HepG2 (cell line): ENCODE measurements around the gene OPRD1. TPM values are rescaled to one million over a fixed set of nuclear protein-coding genes. Genes with fewer than 3 reads are reported as not detected.

Experiments used
- ATAC-seq: fragments of 200-7000 bp; cut with Tn5 transposase; 3 replicates; pipeline ENCODE4 v1.9.1; 2020; ENCODE audit warnings: mild to moderate bottlenecking, moderate library complexity
- BruUV-seq: library from RNA; stranded (reverse); fragments of 400-500 nt; replicated peaks from 2 replicates; lab custom pipeline; 2021; lab: Mats Ljungman, UMichigan
- CTCF ChIA-PET: fragments of 300-600 bp; formaldehyde crosslinking; extraction: SDS; loops from one replicate; lab custom pipeline; 2021; ENCODE audit warnings: low total read pairs, inconsistent platforms, low intra/inter-chr PET ratio; lab: Yijun Ruan, JAX
- POLR2A ChIA-PET: fragments of 350-600 bp; sonication (Branson Sonifier 250); formaldehyde crosslinking; loops from one replicate; lab custom pipeline; 2020; ENCODE audit warnings: antibody characterized with exemption, inconsistent platforms; lab: Yijun Ruan, JAX
- DNase-seq: peaks from one replicate; pipeline ENCODE4 v3.0.0-alpha.2; 2015; ENCODE audit warnings: low spot score
- FAIRE-seq: peaks from 3 replicates; lab custom pipeline; 2011; peaks lifted over from hg19 to GRCh38; lab: Jason Lieb, UNC
- H2AFZ ChIP-seq: one replicate; pipeline ENCODE4 v1.6.1; 2011; ENCODE audit warnings: low read length, inconsistent platforms
- H3K27ac ChIP-seq: fragments of 300-600 bp; 3 replicates; pipeline ENCODE4 v1.8.0; 2011; ENCODE audit warnings: mixed run types, mild to moderate bottlenecking, mixed read lengths, low read length, inconsistent platforms; ENCODE audit not compliant: insufficient read depth; ENCODE audit errors: extremely low read length
- H3K27me3 ChIP-seq, 2 experiments: fragments of 200-600 bp in 1 of 2; 2 replicates in 1 of 2; 3 replicates in 1 of 2; pipeline versions ENCODE4 v1.6.0 to v1.8.0; 2011; ENCODE audit warnings: low read length in 2 of 2, mild to moderate bottlenecking in 2 of 2, moderate library complexity in 2 of 2, inconsistent platforms in 1 of 2; ENCODE audit not compliant: insufficient read depth in 2 of 2, control insufficient read depth in 1 of 2
- H3K36me3 ChIP-seq, 2 experiments: fragments of 200-600 bp in 1 of 2; replicated peaks in 1 of 2; 2 replicates in 1 of 2; 3 replicates in 1 of 2; pipeline versions ENCODE4 v1.5.1 to v1.8.0; 2011; ENCODE audit warnings: low read length in 2 of 2, inconsistent platforms in 1 of 2; ENCODE audit not compliant: insufficient read depth in 2 of 2, control insufficient read depth in 1 of 2
- H3K4me1 ChIP-seq: 2 replicates; pipeline ENCODE4 v1.5.1; 2012; ENCODE audit warnings: low read length, inconsistent platforms; ENCODE audit not compliant: insufficient read depth
- H3K4me2 ChIP-seq: 2 replicates; pipeline ENCODE4 v1.6.0; 2011; ENCODE audit warnings: low read depth, low read length, inconsistent platforms
- H3K4me3 ChIP-seq, 3 experiments: fragments of 200-600 bp in 1 of 3; sonication (generic), shearing (Covaris generic) in 1 of 3; replicated peaks in 1 of 3; 2 replicates each; pipeline ENCODE4 v1.5.1; 2011 to 2016; ENCODE audit warnings: low read length in 3 of 3, inconsistent platforms in 2 of 3, low read depth in 2 of 3, mild to moderate bottlenecking in 2 of 3, control low read depth in 1 of 3, mixed read lengths in 1 of 3; ENCODE audit not compliant: insufficient read depth in 1 of 3
- H3K79me2 ChIP-seq: one replicate; pipeline ENCODE4 v1.6.1; 2011; ENCODE audit warnings: low read length, inconsistent platforms; ENCODE audit not compliant: insufficient read depth
- H3K9ac ChIP-seq: 2 replicates; pipeline ENCODE4 v1.6.0; 2011; ENCODE audit warnings: mild to moderate bottlenecking, low read depth, low read length, inconsistent platforms; ENCODE audit not compliant: insufficient read depth
- H3K9me3 ChIP-seq: 2 replicates; pipeline ENCODE4 v1.5.1; 2012; ENCODE audit warnings: mild to moderate bottlenecking, low read length
- H4K20me1 ChIP-seq: 2 replicates; pipeline ENCODE4 v1.6.0; 2011; ENCODE audit warnings: inconsistent platforms, mild to moderate bottlenecking, low read length, moderate library complexity; ENCODE audit not compliant: insufficient read depth
- ARHGAP35 ChIP-seq: sonication (generic); formaldehyde crosslinking; IDR thresholded peaks from 2 replicates; pipeline ENCODE4 v1.9.0; 2022; ENCODE audit warnings: mild to moderate bottlenecking, inconsistent platforms, moderate library complexity, missing genetic modification reagents, borderline replicate concordance
- FUBP1 ChIP-seq: sonication (generic); formaldehyde crosslinking; IDR thresholded peaks from 2 replicates; pipeline ENCODE4 v1.5.1; 2020; ENCODE audit warnings: missing genetic modification reagents, mild to moderate bottlenecking, borderline replicate concordance
- HDAC2 ChIP-seq: sonication (generic); formaldehyde crosslinking; IDR thresholded peaks from 2 replicates; pipeline ENCODE4 v1.4.0; 2020; ENCODE audit warnings: missing genetic modification reagents
- MAF1 ChIP-seq: sonication (generic); formaldehyde crosslinking; IDR thresholded peaks from 2 replicates; pipeline ENCODE4 v1.5.0; 2020; ENCODE audit warnings: missing genetic modification reagents, borderline replicate concordance
- MATR3 ChIP-seq: sonication (generic); formaldehyde crosslinking; IDR thresholded peaks from 2 replicates; pipeline ENCODE4 v1.4.0; 2020; ENCODE audit warnings: missing genetic modification reagents
- MYNN ChIP-seq: sonication (generic); formaldehyde crosslinking; IDR thresholded peaks from 2 replicates; pipeline ENCODE4 v1.4.0; 2020; ENCODE audit warnings: mild to moderate bottlenecking, low read depth, missing genetic modification reagents
- NR2F2 ChIP-seq: IDR thresholded peaks from 2 replicates; pipeline ENCODE4 v1.6.1; 2012; ENCODE audit warnings: low read depth, inconsistent platforms, borderline replicate concordance
- PHB2 ChIP-seq: fragments of 450-650 bp; IDR thresholded peaks from 2 replicates; pipeline ENCODE4 v1.6.1; 2018; ENCODE audit not compliant: partially characterized antibody
- SAFB2 ChIP-seq: sonication (generic); formaldehyde crosslinking; IDR thresholded peaks from 2 replicates; pipeline ENCODE4 v1.5.1; 2020; ENCODE audit warnings: missing genetic modification reagents, low read depth, mild to moderate bottlenecking, borderline replicate concordance
- ZNF317 ChIP-seq: sonication (generic); formaldehyde crosslinking; IDR thresholded peaks from 2 replicates; pipeline ENCODE4 v1.5.0; 2020; ENCODE audit warnings: mild to moderate bottlenecking, missing genetic modification reagents
- WGBS: methylation state at CpG from one replicate; pipeline ENCODE4 v1.1.6; 2017; ENCODE audit warnings: low lambda C conversion rate; 5-methylcytosine and 5-hydroxymethylcytosine counted together
- in situ Hi-C: cut with HindIII; loops from 2 replicates; pipeline ENCODE4 v1.10.0; 2017; ENCODE audit warnings: low pct_unique_long_range_greater_than_20kb; ENCODE audit not compliant: extremely low pct_ligation_motif_present
- intact Hi-C: fragments of 100-400 bp; cut with micrococcal nuclease; formaldehyde crosslinking; loops from one replicate; pipeline ENCODE4 v1.10.0; 2022; ENCODE audit not compliant: unreplicated experiment
- polyA plus RNA-seq, 8 experiments: library from polyadenylated mRNA; depleted of rRNA in 3 of 8; stranded (reverse) in 7 of 8; unstranded in 1 of 8; fragments of >200 nt; fragmentation: Illumina TruSeq in 4 of 8; extraction: Trizol in 4 of 8; gene quantifications; 2 replicates each; pipeline versions ENCODE4 v1.2.1 to v1.2.3, GENCODE V29; 2011 to 2016; ENCODE audit warnings: low read depth in 4 of 8, missing spikeins in 1 of 8, mixed read lengths in 1 of 8; ENCODE audit not compliant: insufficient read depth in 1 of 8
- total RNA-seq, 5 experiments: library from RNA; depleted of rRNA; stranded (reverse); fragments of >200 nt; fragmentation: Illumina TruSeq; extraction: Trizol; gene quantifications; 2 replicates each; pipeline ENCODE4 v1.2.3, GENCODE V29; 2016; ENCODE audit warnings: low read depth in 1 of 5
- TF ChIP-seq, protein P1 (sequence below): sonication (generic); formaldehyde crosslinking; IDR thresholded peaks from 2 replicates; pipeline ENCODE4 v1.9.0; 2022; ENCODE audit warnings: missing genetic modification reagents, mild to moderate bottlenecking, borderline replicate concordance
- TF ChIP-seq, protein P2 (sequence below): IDR thresholded peaks from 2 replicates; pipeline ENCODE4 v1.6.1; 2018; ENCODE audit warnings: missing genetic modification reagents, mild to moderate bottlenecking, missing compliant biosample characterization

The OPRD1 gene
- total and polyA plus RNA-seq, 2 of the 13 experiments (the other 11 are each of a cell fraction or from before 2014, with no cell fraction given) = 0.02 to 0.03 TPM

DNA sequence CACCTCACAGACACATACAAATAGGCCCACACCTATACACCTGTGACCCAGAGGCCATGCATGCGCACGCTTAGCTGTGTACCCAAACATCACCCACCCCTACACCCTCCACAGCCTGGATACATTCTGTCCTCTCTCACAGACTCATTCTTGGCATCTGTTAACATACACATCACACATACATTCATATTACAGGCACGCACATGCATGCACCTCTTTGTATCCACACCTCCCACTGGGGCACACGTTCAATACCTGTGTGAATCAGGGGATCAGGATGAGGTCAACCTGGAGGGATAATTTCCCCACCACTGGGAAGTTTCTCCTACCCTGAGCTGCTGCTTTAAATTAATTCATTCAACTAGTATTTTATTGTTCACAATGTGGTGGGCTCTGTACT is 66.8 kb downstream of the OPRD1 start:
- Histone ChIP-seq H3K4me3 (no peak overlapping the region), H3K36me3 (no peaks in the 10 kb centered on the region), H2AFZ (peak overlapping the region; percentile 5), H3K27ac (no peak overlapping the region), H3K9me3 (no peaks in the 10 kb centered on the region), H3K27me3 (no peaks in the 10 kb centered on the region; a peak in 1 of 5 replicates), H3K79me2 (no peaks in the 10 kb centered on the region), H3K9ac (no peak overlapping the region), H3K4me1 (peaks cover 38% of the 10 kb centered on the region), H4K20me1 (no peaks in the 10 kb centered on the region), H3K4me2 (peak overlapping the region; percentile 32; the same call in 1 of the 2 replicates)
- in situ Hi-C loops = loop anchor here (5.0 kb wide), 1 partner anchor 91 kb away; no protein-coding TSS in a partner anchor
- FAIRE-seq (no peak), DNase-seq (no peak), ATAC-seq (no peak)
- WGBS = 14% methylated on average over 4 of the region's 4 CpGs
- no peak for TF ChIP-seq ARHGAP35
- TF ChIP-seq MYNN (CRISPR knock-in tag) = no peak
- TF ChIP-seq, protein P1, sequence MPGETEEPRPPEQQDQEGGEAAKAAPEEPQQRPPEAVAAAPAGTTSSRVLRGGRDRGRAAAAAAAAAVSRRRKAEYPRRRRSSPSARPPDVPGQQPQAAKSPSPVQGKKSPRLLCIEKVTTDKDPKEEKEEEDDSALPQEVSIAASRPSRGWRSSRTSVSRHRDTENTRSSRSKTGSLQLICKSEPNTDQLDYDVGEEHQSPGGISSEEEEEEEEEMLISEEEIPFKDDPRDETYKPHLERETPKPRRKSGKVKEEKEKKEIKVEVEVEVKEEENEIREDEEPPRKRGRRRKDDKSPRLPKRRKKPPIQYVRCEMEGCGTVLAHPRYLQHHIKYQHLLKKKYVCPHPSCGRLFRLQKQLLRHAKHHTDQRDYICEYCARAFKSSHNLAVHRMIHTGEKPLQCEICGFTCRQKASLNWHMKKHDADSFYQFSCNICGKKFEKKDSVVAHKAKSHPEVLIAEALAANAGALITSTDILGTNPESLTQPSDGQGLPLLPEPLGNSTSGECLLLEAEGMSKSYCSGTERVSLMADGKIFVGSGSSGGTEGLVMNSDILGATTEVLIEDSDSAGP (CRISPR knock-in tag) = no peak
- TF ChIP-seq PHB2 = no peak
- no peak for TF ChIP-seq MATR3 (CRISPR knock-in tag)
- TF ChIP-seq ZNF317 = no peak
- TF ChIP-seq HDAC2 (CRISPR knock-in tag) = no peak
- no peak for TF ChIP-seq MAF1 (CRISPR knock-in tag)
- TF ChIP-seq FUBP1 (CRISPR knock-in tag) = no peak
- TF ChIP-seq SAFB2 (CRISPR knock-in tag) = no peak
- TF ChIP-seq NR2F2 = no peak
- TF ChIP-seq, protein P2, sequence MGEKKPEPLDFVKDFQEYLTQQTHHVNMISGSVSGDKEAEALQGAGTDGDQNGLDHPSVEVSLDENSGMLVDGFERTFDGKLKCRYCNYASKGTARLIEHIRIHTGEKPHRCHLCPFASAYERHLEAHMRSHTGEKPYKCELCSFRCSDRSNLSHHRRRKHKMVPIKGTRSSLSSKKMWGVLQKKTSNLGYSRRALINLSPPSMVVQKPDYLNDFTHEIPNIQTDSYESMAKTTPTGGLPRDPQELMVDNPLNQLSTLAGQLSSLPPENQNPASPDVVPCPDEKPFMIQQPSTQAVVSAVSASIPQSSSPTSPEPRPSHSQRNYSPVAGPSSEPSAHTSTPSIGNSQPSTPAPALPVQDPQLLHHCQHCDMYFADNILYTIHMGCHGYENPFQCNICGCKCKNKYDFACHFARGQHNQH (CRISPR knock-in tag) = no peak
- intact Hi-C loops = loop anchor here (5.0 to 10.0 kb wide), 2 partner anchors 236 to 364 kb away; partner anchors contain the start of gene TAF12
- ChIA-PET POLR2A (no interaction called here), CTCF (no interaction called here)
- no TSS peak for BruUV-seq
